RWPE1 (cell line): Measurements from ENCODE around the gene SAMD9.

Source experiments
- CTCF ChIA-PET: fragments of 350-600 bp; sonication (Branson Sonifier 250); formaldehyde crosslinking; extraction: SDS; loops from one replicate; lab custom pipeline; 2021; lab: Yijun Ruan, JAX
- POLR2A ChIA-PET: fragments of 400-600 bp; formaldehyde crosslinking; extraction: SDS; loops from one replicate; lab custom pipeline; 2020; ENCODE audit warnings: antibody characterized with exemption; ENCODE audit not compliant: low non-redundant PET; lab: Yijun Ruan, JAX
- DNase-seq: peaks from one replicate; pipeline ENCODE4 v3.0.0; 2012; ENCODE audit warnings: low spot score
- H3K27ac ChIP-seq: fragments of 450-650 bp; 2 replicates; pipeline ENCODE4 v1.5.1; 2017
- CTCF ChIP-seq: fragments of 450-650 bp; conservative IDR thresholded peaks from 2 replicates; pipeline ENCODE4 v1.5.1; 2017; ENCODE audit warnings: low read depth, mild to moderate bottlenecking

Gene SAMD9

GRCh38 chr7:93117852-93118530 is at the start of gene SAMD9:
TSS of gene SAMD9 (minus strand) at chr7:93117979. CDS start at chr7:93106097, 11,882 bp downstream.
- DNase-seq: peak; percentile 88
- CTCF ChIA-PET: no interaction called here
- POLR2A ChIA-PET: no interaction called here
- H3K27ac ChIP-seq: no peak within 1 kb of the TSS
- no peak for TF ChIP-seq CTCF

GRCh38 chr7:93165447-93165846 is 47.7 kb upstream of the SAMD9 start:
- no peak overlapping the region for H3K27ac ChIP-seq
- DNase-seq: no peak
- no peak for TF ChIP-seq CTCF
- POLR2A ChIA-PET: no interaction called here
- CTCF ChIA-PET: no interaction called here

GRCh38 chr7:93164766-93165165 is 47.0 kb upstream of the SAMD9 start:
- CTCF ChIA-PET: no interaction called here
- no peak overlapping the region for H3K27ac ChIP-seq
- no peak for DNase-seq
- TF ChIP-seq CTCF: no peak
- POLR2A ChIA-PET: no interaction called here

GRCh38 chr7:93161181-93161762 is 43.5 kb upstream of the SAMD9 start:
- ChIA-PET CTCF (interaction anchor here (0.5 kb wide), 1 partner anchor 13 kb away, joined by 3 read pairs; no protein-coding TSS in a partner anchor), POLR2A (no interaction called here)
- no peak for DNase-seq
- no peak overlapping the region for H3K27ac ChIP-seq
- no peak for TF ChIP-seq CTCF

- TF ChIP-seq CTCF: no peak
- ChIA-PET CTCF (no interaction called here), POLR2A (no interaction called here)
- no peak overlapping the region for H3K27ac ChIP-seq
- no peak for DNase-seq
Observed at GRCh38 chr7:93160410-93160809, 42.6 kb upstream of the SAMD9 start.

GRCh38 chr7:93159490-93159889 is 41.7 kb upstream of the SAMD9 start:
- no peak overlapping the region for H3K27ac ChIP-seq
- ChIA-PET CTCF (no interaction called here), POLR2A (no interaction called here)
- no peak for DNase-seq
- no peak for TF ChIP-seq CTCF
